LNCAP (cell line): Measurements from ENCODE around the gene ZNF579.

ENCODE experiments used
- CTCF ChIP-seq: fragments of 450-650 bp; IDR thresholded peaks from 2 replicates; pipeline ENCODE4 v1.5.1; 2017; ENCODE audit warnings: mild to moderate bottlenecking

ZNF579 gene

GRCh38 chr19:55580628-55581144 is at the start of gene ZNF579:
Gene ZNF579 (minus strand): TSS chr19:55580848. CDS start chr19:55579639, 1,209 bp downstream.
- TF ChIP-seq CTCF: no peak

- TF ChIP-seq CTCF: no peak
Measured at GRCh38 chr19:55626350-55626749, 45.7 kb upstream of the ZNF579 start.

- no peak for TF ChIP-seq CTCF
Measured at GRCh38 chr19:55625004-55625326, 44.3 kb upstream of the ZNF579 start.

- no peak for TF ChIP-seq CTCF
Measured at GRCh38 chr19:55624109-55625003, 43.7 kb upstream of the ZNF579 start, which contains the start of gene ZNF784. Gene ZNF784 (minus strand): TSS chr19:55624566. CDS start chr19:55624561, 5 bp downstream.

GRCh38 chr19:55623561-55623960 is 42.9 kb upstream of the ZNF579 start:
- no peak for TF ChIP-seq CTCF

- TF ChIP-seq CTCF: no peak
Measured at GRCh38 chr19:55623130-55623529, 42.5 kb upstream of the ZNF579 start.

- no peak for TF ChIP-seq CTCF
Measured at GRCh38 chr19:55622242-55622969, 41.8 kb upstream of the ZNF579 start.
